Neural progenitor cell (in vitro differentiated cells): Measurements from ENCODE around the gene TMEM14A.

Experiments
- CTCF ChIP-seq: fragments of 200-600 bp; sonication (generic); IDR thresholded peaks from 2 replicates; pipeline ENCODE4 v1.5.1; 2017; ENCODE audit warnings: antibody characterized with exemption, mild to moderate bottlenecking
- EZH2 ChIP-seq: fragments of 200-600 bp; sonication (generic); IDR thresholded peaks from 2 replicates; pipeline ENCODE4 v1.6.1; 2017; ENCODE audit warnings: antibody characterized with exemption, mild to moderate bottlenecking, moderate library complexity
- EZH2phosphoT487 ChIP-seq: fragments of 200-600 bp; sonication (generic); IDR thresholded peaks from 2 replicates; pipeline ENCODE4 v1.6.1; 2017; ENCODE audit warnings: antibody characterized with exemption

- TF ChIP-seq CTCF: no peak
- no peak for TF ChIP-seq EZH2phosphoT487
- TF ChIP-seq EZH2: no peak
Observed at GRCh38 chr6:52693773-52694172, 22.9 kb downstream of the TMEM14A start.
